Activated T-cell treated with anti-CD3 and anti-CD28 coated beads, Interleukin-2, amount 50 U/mL, for 4 hours (primary cell): ENCODE results near the gene CAPN15. TPM values are rescaled to one million over a fixed set of nuclear protein-coding genes. Genes with fewer than 3 reads are reported as not detected.
A peak's percentile ranks its signal among the peaks of the same experiment; 100 is the strongest.
"Not testable (repeated sequence)": the region's sequence is repeated elsewhere in the genome, so short reads cannot be mapped to it uniquely, and the experiment has no call there.

ENCODE experiments used
- ATAC-seq, 2 donors: fragments of 200-7000 bp; cut with Tn5 transposase; one replicate each; pipeline ENCODE4 v1.10.0; 2021
- DNase-seq: peaks from one replicate; pipeline ENCODE4 v3.0.0-alpha.2; 2020
- H3K27me3 Mint-ChIP-seq: one replicate; pipeline ENCODE4 v1.8.0; 2021; ENCODE audit warnings: low read depth, mixed read lengths
- H3K36me3 Mint-ChIP-seq: one replicate; pipeline ENCODE4 v1.8.0; 2022; ENCODE audit warnings: mixed read lengths; ENCODE audit not compliant: insufficient read depth
- H3K4me1 Mint-ChIP-seq: one replicate; pipeline ENCODE4 v1.8.0; 2021; ENCODE audit warnings: low read depth, mixed read lengths
- H3K4me3 Mint-ChIP-seq: one replicate; pipeline ENCODE4 v1.8.0; 2021; ENCODE audit warnings: mild to moderate bottlenecking, moderate library complexity, mixed read lengths
- H3K9me3 Mint-ChIP-seq: one replicate; pipeline ENCODE4 v1.8.0; 2021; ENCODE audit warnings: mixed read lengths
- total RNA-seq, 3 donors: library from RNA; stranded (reverse); gene quantifications; one replicate each; pipeline ENCODE4 v1.2.1, GENCODE V29; 2021

The CAPN15 gene
- total RNA-seq, 3 donors from 2014 or later, result 134 to 164 (median 153) TPM

GRCh38 chr16:588889-589657 is 61.6 kb downstream of the CAPN15 start:
- peak; percentile 75 to 76 for ATAC-seq
- Mint-ChIP-seq H3K27me3 (no peaks in the 10 kb centered on the region), H3K36me3 (peaks cover 3% of the 10 kb centered on the region), H3K4me1 (peaks cover 26% of the 10 kb centered on the region), H3K4me3 (peak overlapping the region; percentile 96), H3K9me3 (no peaks in the 10 kb centered on the region)
- peak; percentile 97 for DNase-seq

DNA sequence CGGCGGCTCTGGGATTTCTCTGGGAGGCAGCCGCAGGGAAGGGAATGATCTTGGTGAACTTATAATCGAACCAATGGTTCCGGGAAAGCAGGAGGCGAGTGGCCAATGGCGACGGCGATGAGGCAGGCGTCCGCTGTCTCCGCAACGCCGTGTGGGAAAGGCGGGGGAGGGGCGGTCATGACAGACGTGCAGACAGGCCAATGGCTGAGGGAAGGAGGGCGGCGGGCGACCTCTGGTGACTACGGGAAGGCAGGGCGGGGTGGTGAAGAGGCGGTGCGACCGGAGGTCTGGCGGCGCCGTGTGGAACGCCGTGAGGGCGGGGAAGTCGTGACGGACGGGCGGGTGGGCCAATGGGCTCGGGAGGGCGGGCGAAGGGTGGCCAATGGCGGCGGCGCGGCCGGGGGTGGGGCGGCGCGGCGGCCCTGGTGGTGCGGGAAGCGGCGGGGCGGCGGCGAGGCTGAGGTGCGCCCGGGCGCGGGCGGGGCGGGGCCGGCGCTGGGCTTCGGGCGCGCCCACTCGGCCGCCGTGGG is 62.2 kb downstream of the CAPN15 start, which contains the start of gene RAB40C:
TSS of gene RAB40C (plus strand) at position 409 of the 530 bp plus-strand sequence. CDS start 226 bp downstream, outside the sequence.
- peak; percentile 81 to 83 for ATAC-seq
- Mint-ChIP-seq H3K4me1 (peaks cover 28% of the 10 kb centered on the region), H3K27me3 (no peaks in the 10 kb centered on the region), H3K36me3 (peaks cover 3% of the 10 kb centered on the region), H3K4me3 (peak within 1 kb of the TSS; percentile 88), H3K9me3 (no peaks in the 10 kb centered on the region)
- peak; percentile 99 for DNase-seq

- ATAC-seq (no peak), DNase-seq (no peak)
- Mint-ChIP-seq H3K9me3 (no peaks in the 10 kb centered on the region), H3K27me3 (no peaks in the 10 kb centered on the region), H3K36me3 (peaks cover 3% of the 10 kb centered on the region), H3K4me3 (peak overlapping the region; percentile 85), H3K4me1 (peaks cover 28% of the 10 kb centered on the region)
Observed at GRCh38 chr16:590188-590814, 62.8 kb downstream of the CAPN15 start.

- peak overlapping the region; percentile 85 for H3K4me3 Mint-ChIP-seq
- no peak for ATAC-seq
Observed at GRCh38 chr16:590815-591200, 63.3 kb downstream of the CAPN15 start.

DNA sequence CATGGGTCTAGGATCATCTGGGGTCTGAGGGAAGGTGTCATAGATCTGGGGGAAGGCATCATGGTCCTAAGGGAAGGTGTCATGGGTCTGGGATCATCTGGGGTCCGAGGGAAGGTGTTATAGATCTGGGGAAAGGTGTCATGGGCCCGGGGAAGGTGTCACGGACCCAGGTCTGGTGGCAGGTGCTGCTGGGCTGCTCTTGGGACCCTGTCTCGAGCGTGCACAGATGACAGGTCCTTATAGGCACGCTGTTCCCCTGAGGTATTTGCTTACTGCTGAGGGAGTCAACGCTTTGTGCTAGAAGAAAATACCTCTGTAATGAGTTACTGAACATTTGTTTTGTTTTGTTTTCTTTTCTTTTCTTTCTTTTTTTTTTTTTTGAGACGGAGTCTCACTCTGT is 63.7 kb downstream of the CAPN15 start:
- no peaks in the 10 kb centered on the region for H3K9me3 Mint-ChIP-seq
- peaks cover 3% of the 10 kb centered on the region for H3K36me3 Mint-ChIP-seq
- H3K27me3 Mint-ChIP-seq, result no peaks in the 10 kb centered on the region
- DNase-seq (no peak), ATAC-seq (no peak)
- peak overlapping the region; percentile 85 for H3K4me3 Mint-ChIP-seq
- peaks cover 30% of the 10 kb centered on the region for H3K4me1 Mint-ChIP-seq

More at GRCh38 chr16:590815-591200, 63.3 kb downstream of the CAPN15 start:
- DNase-seq, result no peak
- Mint-ChIP-seq H3K4me1 (peaks cover 28% of the 10 kb centered on the region), H3K27me3 (no peaks in the 10 kb centered on the region), H3K9me3 (no peaks in the 10 kb centered on the region), H3K36me3 (peaks cover 3% of the 10 kb centered on the region)

GRCh38 chr16:591892-592517 is 64.5 kb downstream of the CAPN15 start:
- ATAC-seq (no peak), DNase-seq (no peak)
- Mint-ChIP-seq H3K36me3 (peaks cover 5% of the 10 kb centered on the region), H3K9me3 (no peaks in the 10 kb centered on the region), H3K27me3 (no peaks in the 10 kb centered on the region), H3K4me1 (peaks cover 32% of the 10 kb centered on the region), H3K4me3 (peak overlapping the region; percentile 85)

- H3K4me1 Mint-ChIP-seq, result peaks cover 30% of the 10 kb centered on the region
- no peak overlapping the region for H3K4me3 Mint-ChIP-seq
- ATAC-seq (no peak), DNase-seq (no peak)
- peaks cover 5% of the 10 kb centered on the region for H3K36me3 Mint-ChIP-seq
- H3K9me3 Mint-ChIP-seq, result no peaks in the 10 kb centered on the region
- no peaks in the 10 kb centered on the region for H3K27me3 Mint-ChIP-seq
Observed at GRCh38 chr16:592518-593306, 65.2 kb downstream of the CAPN15 start.

DNA sequence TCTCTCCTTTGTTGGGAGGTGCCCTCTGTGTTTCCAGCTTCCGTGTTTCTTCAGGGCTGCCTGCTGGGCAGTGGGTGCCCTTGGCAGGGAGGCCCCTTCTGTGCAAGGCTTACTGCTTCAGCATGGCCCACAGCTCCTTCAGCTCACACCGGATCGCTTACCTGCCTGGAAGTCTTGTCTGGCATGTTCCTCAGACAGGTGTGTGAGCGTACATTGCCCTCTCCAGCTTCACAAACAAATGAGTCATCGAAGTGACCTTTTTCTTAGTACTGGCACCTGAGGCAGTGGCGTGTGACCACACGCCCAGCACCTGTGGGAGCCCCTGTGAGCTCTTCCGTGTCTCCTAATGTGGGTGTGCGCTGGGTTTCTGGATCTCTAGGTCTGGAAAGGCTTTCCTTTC is 65.9 kb downstream of the CAPN15 start:
- ATAC-seq (no peak), DNase-seq (no peak)
- no peak overlapping the region for H3K4me3 Mint-ChIP-seq
- H3K27me3 Mint-ChIP-seq, result no peaks in the 10 kb centered on the region
- peaks cover 5% of the 10 kb centered on the region for H3K36me3 Mint-ChIP-seq
- no peaks in the 10 kb centered on the region for H3K9me3 Mint-ChIP-seq
- peaks cover 30% of the 10 kb centered on the region for H3K4me1 Mint-ChIP-seq

GRCh38 chr16:593807-594206 is 66.3 kb downstream of the CAPN15 start:
- Mint-ChIP-seq H3K36me3 (peaks cover 5% of the 10 kb centered on the region), H3K4me3 (no peak overlapping the region), H3K9me3 (no peaks in the 10 kb centered on the region), H3K4me1 (peaks cover 28% of the 10 kb centered on the region), H3K27me3 (no peaks in the 10 kb centered on the region)
- ATAC-seq (no peak), DNase-seq (no peak)

- ATAC-seq, result no peak
- Mint-ChIP-seq H3K4me1 (peaks cover 28% of the 10 kb centered on the region), H3K36me3 (peaks cover 5% of the 10 kb centered on the region), H3K27me3 (no peaks in the 10 kb centered on the region), H3K9me3 (no peaks in the 10 kb centered on the region), H3K4me3 (no peak overlapping the region)
- DNase-seq, result no peak
Observed at GRCh38 chr16:595094-595528, 67.6 kb downstream of the CAPN15 start.

GRCh38 chr16:595942-596735 is 68.6 kb downstream of the CAPN15 start:
- H3K4me3 Mint-ChIP-seq, result no peak overlapping the region

GRCh38 chr16:596736-597060 is 69.2 kb downstream of the CAPN15 start:
- Mint-ChIP-seq H3K4me1 (peaks cover 19% of the 10 kb centered on the region), H3K36me3 (peaks cover 7% of the 10 kb centered on the region), H3K9me3 (no peaks in the 10 kb centered on the region), H3K27me3 (no peaks in the 10 kb centered on the region), H3K4me3 (no peak overlapping the region)
- ATAC-seq, result no peak
- DNase-seq, result no peak

More at GRCh38 chr16:595942-596735, 68.6 kb downstream of the CAPN15 start:
- Mint-ChIP-seq H3K4me1 (peaks cover 22% of the 10 kb centered on the region), H3K36me3 (peaks cover 7% of the 10 kb centered on the region), H3K27me3 (no peaks in the 10 kb centered on the region), H3K9me3 (no peaks in the 10 kb centered on the region)
- DNase-seq (no peak), ATAC-seq (no peak)

GRCh38 chr16:597655-598054 is 70.1 kb downstream of the CAPN15 start:
- H3K9me3 Mint-ChIP-seq, H3K36me3 Mint-ChIP-seq, ATAC-seq, H3K27me3 Mint-ChIP-seq, DNase-seq, H3K4me3 Mint-ChIP-seq: not testable (repeated sequence)
- H3K4me1 Mint-ChIP-seq, result peaks cover 13% of the 10 kb centered on the region
